HEK293T (cell line): Measurements from ENCODE around the gene SMTNL2.

Experiments used
- ARNT ChIP-seq: fragments of 450-650 bp; IDR thresholded peaks from 2 replicates; pipeline ENCODE4 v1.6.1; 2017; ENCODE audit warnings: mild to moderate bottlenecking
- BHLHE40 ChIP-seq: fragments of 450-650 bp; IDR thresholded peaks from 2 replicates; pipeline ENCODE4 v1.6.1; 2016; ENCODE audit warnings: mild to moderate bottlenecking, moderate library complexity, borderline replicate concordance
- ELF4 ChIP-seq: fragments of 450-650 bp; IDR thresholded peaks from 2 replicates; pipeline ENCODE4 v1.6.1; 2017; ENCODE audit warnings: antibody characterized with exemption
- FOXA1 ChIP-seq: fragments of 450-650 bp; IDR thresholded peaks from 2 replicates; pipeline ENCODE4 v1.6.1; 2016; ENCODE audit warnings: mild to moderate bottlenecking
- LEF1 ChIP-seq: fragments of 450-650 bp; IDR thresholded peaks from 2 replicates; pipeline ENCODE4 v1.6.1; 2017; ENCODE audit warnings: mild to moderate bottlenecking, borderline replicate concordance
- NFRKB ChIP-seq: fragments of 450-650 bp; IDR thresholded peaks from 2 replicates; pipeline ENCODE4 v1.6.1; 2016; ENCODE audit warnings: mild to moderate bottlenecking, moderate library complexity
- SP1 ChIP-seq: fragments of 450-650 bp; IDR thresholded peaks from 2 replicates; pipeline ENCODE4 v1.6.1; 2017
- TF ChIP-seq, protein P1 (sequence below): fragments of 450-650 bp; IDR thresholded peaks from 2 replicates; pipeline ENCODE4 v1.6.1; 2016

DNA sequence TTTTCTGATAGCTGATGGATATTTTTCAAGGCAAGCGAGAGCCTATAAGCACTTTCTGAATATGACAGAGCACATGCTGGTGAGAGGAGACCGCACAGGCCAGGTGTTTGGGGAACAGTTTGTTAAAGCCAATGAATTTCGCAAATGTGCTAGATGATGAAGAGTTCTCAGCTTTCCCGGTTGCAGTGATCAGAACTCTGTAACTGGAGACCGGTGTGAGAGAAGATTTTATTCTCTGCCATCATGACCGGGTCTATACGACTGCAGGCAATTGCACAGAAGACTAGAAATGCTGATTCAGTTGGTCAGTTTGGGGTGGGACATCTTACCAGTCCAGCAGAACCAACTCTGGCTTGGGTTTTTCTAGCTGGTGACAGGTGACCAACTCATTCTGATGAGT is 25.4 kb downstream of the SMTNL2 start:
- TF ChIP-seq BHLHE40 (no peak), ARNT (no peak), ELF4 (no peak), NFRKB (no peak), LEF1 (no peak), SP1 (no peak), FOXA1 (no peak)
- TF ChIP-seq, protein P1, sequence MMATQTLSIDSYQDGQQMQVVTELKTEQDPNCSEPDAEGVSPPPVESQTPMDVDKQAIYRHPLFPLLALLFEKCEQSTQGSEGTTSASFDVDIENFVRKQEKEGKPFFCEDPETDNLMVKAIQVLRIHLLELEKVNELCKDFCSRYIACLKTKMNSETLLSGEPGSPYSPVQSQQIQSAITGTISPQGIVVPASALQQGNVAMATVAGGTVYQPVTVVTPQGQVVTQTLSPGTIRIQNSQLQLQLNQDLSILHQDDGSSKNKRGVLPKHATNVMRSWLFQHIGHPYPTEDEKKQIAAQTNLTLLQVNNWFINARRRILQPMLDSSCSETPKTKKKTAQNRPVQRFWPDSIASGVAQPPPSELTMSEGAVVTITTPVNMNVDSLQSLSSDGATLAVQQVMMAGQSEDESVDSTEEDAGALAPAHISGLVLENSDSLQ = no peak
